GM19395 (cell line): Measurements from ENCODE around the gene P3H2.

ENCODE experiments used
- ATAC-seq: cut with Tn5 transposase; IDR thresholded peaks from one replicate; pipeline ENCODE4 v1.9.1; 2021; ENCODE audit warnings: mild to moderate bottlenecking, moderate library complexity; ENCODE audit not compliant: unreplicated experiment

The P3H2 gene

GRCh38 chr3:190127195-190127594 lies 6.5 kb upstream of the P3H2 start:
- ATAC-seq: no peak

GRCh38 chr3:190125436-190126068 lies 4.9 kb upstream of the P3H2 start:
- ATAC-seq: no peak

- ATAC-seq: no peak
These were observed 3.4 kb upstream of the P3H2 start for GRCh38 chr3:190124067-190124466.

- ATAC-seq: no peak
These were observed 1.6 kb upstream of the P3H2 start for GRCh38 chr3:190122198-190122771.

- ATAC-seq: no peak
These were observed 686 bp upstream of the P3H2 start for GRCh38 chr3:190121383-190121782.

- no peak for ATAC-seq
These were observed 322 bp upstream of the P3H2 start for GRCh38 chr3:190121061-190121377.

- peak; percentile 49 for ATAC-seq
These were observed 1.0 kb downstream of the P3H2 start for GRCh38 chr3:190119461-190120268.

- ATAC-seq: no peak
These were observed 2.3 kb downstream of the P3H2 start for GRCh38 chr3:190118438-190118837.

GRCh38 chr3:190117981-190118380 lies 2.7 kb downstream of the P3H2 start:
- no peak for ATAC-seq

GRCh38 chr3:190116551-190117067 lies 4.1 kb downstream of the P3H2 start:
- ATAC-seq: no peak

GRCh38 chr3:190110826-190111225 lies 9.9 kb downstream of the P3H2 start:
- ATAC-seq: no peak

GRCh38 chr3:190109441-190109840 lies 11.3 kb downstream of the P3H2 start:
- ATAC-seq: no peak

- no peak for ATAC-seq
These were observed 11.9 kb downstream of the P3H2 start for GRCh38 chr3:190108804-190109203.

- ATAC-seq: no peak
These were observed 14.8 kb downstream of the P3H2 start for GRCh38 chr3:190105876-190106275.

- ATAC-seq: peak; percentile 66
These were observed 19.2 kb downstream of the P3H2 start for GRCh38 chr3:190101320-190102011.

GRCh38 chr3:190099099-190099498 lies 21.6 kb downstream of the P3H2 start:
- no peak for ATAC-seq

GRCh38 chr3:190097617-190098016 lies 23.1 kb downstream of the P3H2 start:
- ATAC-seq: no peak

GRCh38 chr3:190097025-190097424 lies 23.7 kb downstream of the P3H2 start:
- no peak for ATAC-seq

GRCh38 chr3:190096345-190096744 lies 24.4 kb downstream of the P3H2 start:
- ATAC-seq: peak; percentile 53

- ATAC-seq: no peak
These were observed 26.5 kb downstream of the P3H2 start for GRCh38 chr3:190094160-190094718.

GRCh38 chr3:190092250-190092649 lies 28.4 kb downstream of the P3H2 start:
- ATAC-seq: no peak
